CD4-positive, alpha-beta T cell treated with Interleukin-21 for 1 hour (primary cell): Measurements from ENCODE around the gene UBE4A.

ENCODE experiments used
- DNase-seq: peaks from one replicate; pipeline ENCODE4 v3.0.0-alpha.2; 2020

UBE4A gene

DNA sequence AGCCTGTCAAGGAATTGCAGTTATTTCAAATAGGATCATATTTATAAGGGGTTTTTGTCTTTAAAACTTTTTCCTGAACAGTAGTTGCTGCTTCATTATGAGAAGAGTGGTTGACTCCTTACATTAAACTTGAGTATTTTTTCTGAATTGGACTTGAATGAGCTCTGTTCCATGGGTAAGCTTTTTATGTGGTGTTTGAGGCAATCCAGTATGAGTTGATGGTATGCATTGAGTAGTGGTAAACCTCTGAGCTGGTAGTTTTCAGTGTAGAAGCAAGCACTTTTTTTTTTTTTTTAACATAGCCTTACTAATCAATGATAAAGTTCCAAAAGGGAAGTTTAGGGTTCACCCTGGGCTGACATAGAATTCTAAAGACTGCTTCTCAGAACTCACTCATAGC is 80.2 kb downstream of the UBE4A start:
- peak; percentile 27 for DNase-seq

DNA sequence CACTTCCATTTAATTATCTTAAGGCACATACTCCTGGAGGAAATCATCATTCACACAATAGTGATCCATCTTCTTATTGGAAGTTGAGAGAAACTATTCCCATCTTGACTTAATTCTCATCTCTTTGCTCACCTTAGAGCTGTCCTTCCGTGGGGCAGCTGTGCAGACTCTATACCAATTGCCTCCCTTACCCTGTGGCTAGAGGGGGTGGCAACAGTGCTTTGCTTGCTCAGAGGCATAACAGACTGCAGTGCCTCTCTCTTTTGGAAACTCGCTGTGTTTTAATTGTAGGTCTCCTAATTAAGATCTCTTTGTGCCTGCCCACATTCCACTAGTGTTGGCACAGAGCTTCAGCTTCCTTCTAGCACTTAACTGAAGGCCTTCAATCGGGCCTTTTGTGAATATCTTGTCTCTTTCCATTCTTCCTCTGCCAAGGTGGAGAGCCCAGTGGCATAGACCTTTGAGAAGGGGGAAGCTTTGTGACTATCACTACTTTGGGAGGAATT is 82.4 kb downstream of the UBE4A start:
- no peak for DNase-seq

DNA sequence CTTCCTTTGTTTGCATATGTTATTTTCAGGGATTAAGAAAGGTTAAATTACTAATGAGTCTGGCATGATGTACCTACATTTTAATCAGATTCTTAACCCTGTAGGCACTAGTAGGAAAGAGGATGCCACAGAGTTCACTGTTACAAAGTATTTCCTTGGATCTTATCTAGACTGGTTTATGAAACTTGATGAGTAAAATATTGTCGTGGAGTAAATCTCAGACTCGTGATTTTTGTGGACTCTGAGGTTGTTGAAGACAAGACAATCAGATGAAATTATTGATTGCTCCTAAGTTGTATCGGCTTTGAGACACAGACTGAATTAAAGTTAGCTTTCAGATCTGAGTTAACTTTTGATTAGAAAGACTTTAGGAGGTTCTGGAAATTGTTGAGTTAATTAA is 82.9 kb downstream of the UBE4A start:
- no peak for DNase-seq

DNA sequence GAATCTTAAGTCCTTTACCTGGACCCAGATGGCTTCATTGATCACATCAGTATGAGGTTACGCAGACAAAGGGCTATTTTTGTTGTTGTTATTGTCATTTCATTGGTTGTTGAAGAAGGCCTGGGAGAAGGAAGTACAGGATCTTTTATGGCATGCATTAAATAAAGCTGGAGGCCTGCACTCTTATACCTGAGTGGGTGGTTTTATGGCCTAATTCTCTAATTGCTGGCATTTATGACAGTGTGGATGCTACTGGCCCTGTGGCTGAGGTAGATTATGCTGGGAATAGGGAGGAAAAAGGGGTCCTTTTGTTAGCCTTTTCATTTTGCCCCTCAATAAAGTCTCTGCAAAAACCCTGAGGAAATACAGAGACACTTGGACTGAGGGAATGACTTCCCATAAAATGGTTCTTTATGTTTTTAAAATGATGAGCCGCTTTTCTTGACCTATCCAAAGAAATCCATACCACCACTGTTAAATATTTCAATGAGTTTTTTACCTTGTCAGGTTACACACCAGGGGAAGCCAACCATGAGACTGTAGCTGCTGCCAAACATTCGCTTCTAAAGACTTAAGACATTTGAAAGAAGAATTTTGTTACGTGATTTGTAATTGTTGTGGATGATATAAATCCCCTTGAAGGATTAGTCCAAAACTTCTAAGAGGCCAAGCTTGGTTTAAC is 83.6 kb downstream of the UBE4A start:
- DNase-seq, result no peak

DNA sequence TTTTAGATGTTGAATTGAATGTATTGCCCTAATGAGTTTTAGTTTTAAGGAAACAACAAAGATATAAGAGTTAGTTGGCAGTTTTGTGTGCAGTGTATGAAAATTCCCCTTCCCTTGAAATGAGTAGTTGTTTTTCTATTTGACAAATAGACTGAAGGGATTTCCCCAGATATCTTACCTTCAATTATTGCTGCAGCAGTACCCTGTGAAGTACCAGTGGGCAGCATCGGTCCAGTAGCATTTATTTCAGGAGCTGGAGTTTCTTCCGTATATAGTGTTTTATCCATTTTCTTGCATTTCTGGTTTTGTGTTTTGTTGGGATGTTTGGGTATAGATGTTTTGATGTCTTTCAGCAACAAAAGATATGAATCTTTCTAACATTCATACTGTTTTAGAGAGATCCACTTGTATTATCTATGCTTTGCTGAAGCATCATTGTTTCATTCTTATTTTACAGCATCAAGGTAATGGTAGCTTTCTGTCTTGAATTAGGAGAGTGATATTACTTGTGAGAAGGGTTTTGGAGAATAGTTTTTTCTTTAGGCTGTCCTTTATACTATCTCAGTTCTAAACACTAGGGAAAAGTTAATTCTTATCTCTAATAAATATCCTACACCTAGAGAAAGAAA is 84.3 kb downstream of the UBE4A start:
- peak; percentile 25 for DNase-seq

DNA sequence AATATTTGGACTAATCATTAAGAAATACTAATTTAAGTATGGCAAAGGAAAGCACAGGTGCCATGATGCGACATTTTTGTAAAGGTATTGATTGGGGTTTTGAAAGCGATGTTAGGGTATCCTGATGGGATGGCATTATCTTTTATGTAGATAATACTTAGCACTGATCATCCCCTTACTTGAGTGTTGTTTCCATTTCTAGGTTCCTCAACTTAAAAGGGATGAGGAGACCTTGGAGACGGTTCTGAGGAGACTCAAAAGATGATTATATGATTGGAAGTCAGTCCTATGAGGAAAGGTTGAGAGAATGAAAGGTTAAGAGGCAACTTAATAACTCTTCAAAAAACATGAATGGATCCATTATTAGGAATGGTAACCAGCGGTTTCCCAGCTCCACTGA is 88.0 kb downstream of the UBE4A start:
- DNase-seq, result no peak

DNA sequence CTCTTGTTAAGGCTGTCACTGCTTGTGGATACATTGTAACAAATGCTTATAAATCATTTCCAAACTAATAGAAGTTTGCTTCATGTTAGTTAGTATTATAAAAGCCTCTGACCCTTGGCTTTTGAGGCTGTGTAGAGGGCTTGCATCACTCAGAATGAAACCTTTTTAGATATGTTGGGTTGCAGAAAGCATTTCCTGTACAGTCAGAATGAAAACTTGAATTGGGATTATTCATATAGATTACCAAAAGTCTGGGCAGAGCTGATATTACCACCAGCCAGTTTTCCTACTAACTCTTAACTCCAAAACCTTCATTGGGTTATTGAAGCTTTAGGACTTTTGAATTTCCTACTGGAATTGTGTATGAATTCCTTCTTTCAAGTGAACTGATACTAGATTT is 88.9 kb downstream of the UBE4A start:
- no peak for DNase-seq
